ENCODE measurements around the gene CGNL1.

CGNL1 gene

GRCh38 chr15:57375827-57376695 is at the start of gene CGNL1:
Gene CGNL1 (plus strand): TSS chr15:57376505. CDS start chr15:57438000, 61,495 bp downstream.
- DNase-seq, result no peak

- DNase-seq, result no peak
Measured at GRCh38 chr15:57327985-57328471, 48.3 kb upstream of the CGNL1 start.

DNA sequence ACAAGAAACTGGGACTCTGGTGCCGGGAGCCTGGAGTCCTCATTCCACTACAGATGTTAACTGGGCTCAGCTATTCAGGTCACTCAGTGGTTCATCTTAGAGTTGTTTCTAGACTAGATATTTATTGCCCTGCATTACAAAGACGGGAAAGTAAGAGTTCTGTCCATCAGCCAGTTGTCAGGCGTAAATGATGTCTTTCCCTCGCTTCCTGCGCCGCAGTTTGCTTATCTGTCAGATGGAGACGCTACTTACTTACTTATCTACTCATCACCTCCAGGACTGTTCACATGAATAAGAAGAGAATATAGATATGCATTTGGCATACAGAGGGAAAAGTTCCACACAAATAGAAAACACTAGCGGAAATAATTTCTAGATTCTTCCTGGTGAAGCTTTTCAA is 47.8 kb upstream of the CGNL1 start:
- DNase-seq, result no peak

GRCh38 chr15:57328897-57329296 is 47.4 kb upstream of the CGNL1 start:
- no peak for DNase-seq

GRCh38 chr15:57329582-57330367 is 46.5 kb upstream of the CGNL1 start:
- DNase-seq, result peak; percentile 48

DNA sequence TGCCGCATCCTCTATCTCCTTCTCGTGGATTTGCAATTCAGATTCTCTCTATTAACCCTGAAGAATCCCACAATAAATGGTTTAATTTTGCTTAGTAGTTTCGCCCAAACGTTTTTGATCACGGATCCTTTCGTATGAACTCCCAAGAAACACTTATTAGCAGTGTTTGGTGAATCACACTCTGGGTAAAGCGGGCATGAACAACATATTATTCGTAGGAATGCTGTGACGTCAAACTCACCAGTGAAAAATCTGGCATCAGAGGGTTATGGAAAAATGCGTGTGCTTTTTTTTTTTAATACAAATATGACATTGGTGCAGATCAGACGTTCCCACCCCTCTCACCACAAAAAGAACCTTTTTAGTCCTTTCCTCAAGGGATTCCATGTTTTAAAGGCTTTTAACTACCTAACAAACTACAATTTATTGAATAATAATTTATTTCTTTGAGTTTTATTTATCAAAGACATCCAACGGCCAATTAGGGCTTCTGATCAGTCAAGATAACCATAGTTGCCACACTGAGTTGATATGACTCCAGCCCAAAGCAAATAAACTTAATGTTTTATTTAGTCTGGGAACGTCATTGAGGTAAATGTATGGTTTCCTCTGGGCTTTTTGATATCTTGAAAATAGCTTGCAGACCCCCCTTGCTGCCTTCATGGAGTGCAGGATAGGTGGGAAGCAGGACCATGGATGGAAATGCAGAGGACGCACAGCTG is 45.5 kb upstream of the CGNL1 start:
- DNase-seq, result no peak

- DNase-seq, result no peak
Measured at GRCh38 chr15:57332326-57332725, 44.0 kb upstream of the CGNL1 start.

- no peak for DNase-seq
Measured at GRCh38 chr15:57333487-57333886, 42.8 kb upstream of the CGNL1 start.

DNA sequence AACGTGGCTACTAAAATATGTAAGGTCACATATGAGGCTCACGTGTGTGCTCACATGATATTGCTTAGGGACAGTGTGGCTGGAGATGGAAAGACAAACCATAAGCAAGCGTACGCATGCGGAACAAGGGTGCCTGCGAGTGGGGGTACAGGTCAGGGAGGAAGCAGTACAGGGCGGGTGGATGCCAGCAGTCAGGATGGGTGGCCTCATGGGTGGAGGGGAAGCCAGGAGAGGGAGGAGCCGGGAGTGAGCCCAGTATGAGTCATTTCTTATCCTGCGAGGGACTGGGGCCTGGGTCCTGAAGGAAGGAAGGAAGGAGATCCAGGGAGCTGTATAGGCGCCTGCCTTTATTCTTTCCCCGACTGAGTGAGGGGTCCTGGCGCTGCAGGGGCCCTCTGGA is 42.0 kb upstream of the CGNL1 start:
- no peak for DNase-seq

- DNase-seq, result no peak
Measured at GRCh38 chr15:57335293-57335715, 41.0 kb upstream of the CGNL1 start.

DNA sequence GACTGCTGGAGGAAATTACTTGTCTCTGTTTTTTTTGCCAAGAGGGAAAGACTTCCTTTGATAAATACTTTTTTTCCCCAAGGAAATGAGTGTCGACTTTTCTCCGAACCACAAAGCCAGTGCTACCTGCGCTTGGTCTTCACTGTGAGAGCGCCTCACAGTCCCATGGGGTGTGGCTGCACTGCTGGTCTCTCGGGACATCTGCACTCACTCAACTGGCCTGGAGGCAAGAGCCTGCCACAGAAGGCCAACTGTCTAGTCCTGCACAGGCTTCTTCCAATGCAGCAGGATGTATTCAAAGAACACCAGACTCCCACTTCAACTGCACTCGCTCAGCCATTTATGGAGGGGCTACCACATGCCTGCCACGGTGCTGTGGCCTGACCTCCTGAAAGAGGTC is 40.6 kb upstream of the CGNL1 start:
- DNase-seq, result no peak

DNA sequence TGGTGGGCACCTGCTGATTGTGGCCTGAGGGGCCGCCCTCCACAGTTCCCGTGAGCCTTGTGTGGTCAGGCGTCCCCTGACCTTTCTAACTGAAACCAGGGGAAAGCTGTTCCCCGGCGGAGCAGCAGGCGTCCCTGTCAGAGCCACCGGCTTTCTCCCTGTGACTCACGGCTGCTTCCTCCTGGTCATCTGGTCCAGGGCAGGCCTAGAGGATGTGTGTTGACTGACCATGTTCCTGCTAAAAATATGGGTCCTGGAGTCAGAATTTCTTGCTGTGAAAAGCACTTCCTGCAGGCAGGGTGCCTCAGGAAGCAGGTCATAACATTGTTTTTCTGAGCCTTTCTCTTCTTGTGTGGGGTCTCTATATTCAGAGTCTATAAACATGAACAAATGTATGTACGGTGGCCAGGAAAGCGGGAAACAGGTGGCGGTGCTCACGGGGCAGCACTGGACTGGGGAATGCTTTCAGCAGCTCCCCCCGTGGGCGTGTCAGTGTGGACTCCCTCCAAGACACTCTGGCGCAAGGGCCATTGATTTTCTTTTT is 38.4 kb upstream of the CGNL1 start:
- DNase-seq, result no peak

DNA sequence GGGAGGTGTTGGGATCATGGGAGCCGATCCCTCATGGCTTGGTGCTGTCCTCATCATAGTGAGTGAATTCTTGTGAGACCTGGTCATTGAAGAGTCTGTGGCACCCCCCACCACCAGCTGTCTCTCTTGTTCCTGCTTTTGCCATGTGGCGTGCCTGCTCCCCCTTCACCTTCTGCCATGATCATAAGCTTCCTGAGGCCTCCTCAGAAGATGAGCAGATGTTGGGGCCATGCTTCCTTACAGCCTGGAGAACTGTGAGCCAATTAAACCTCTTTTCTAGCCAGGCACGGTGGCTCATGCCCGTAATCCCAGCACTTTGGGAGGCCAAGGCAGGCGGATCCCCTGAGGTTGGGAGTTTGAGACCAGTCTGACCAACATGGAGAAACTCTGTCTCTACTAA is 37.0 kb upstream of the CGNL1 start:
- DNase-seq, result no peak

DNA sequence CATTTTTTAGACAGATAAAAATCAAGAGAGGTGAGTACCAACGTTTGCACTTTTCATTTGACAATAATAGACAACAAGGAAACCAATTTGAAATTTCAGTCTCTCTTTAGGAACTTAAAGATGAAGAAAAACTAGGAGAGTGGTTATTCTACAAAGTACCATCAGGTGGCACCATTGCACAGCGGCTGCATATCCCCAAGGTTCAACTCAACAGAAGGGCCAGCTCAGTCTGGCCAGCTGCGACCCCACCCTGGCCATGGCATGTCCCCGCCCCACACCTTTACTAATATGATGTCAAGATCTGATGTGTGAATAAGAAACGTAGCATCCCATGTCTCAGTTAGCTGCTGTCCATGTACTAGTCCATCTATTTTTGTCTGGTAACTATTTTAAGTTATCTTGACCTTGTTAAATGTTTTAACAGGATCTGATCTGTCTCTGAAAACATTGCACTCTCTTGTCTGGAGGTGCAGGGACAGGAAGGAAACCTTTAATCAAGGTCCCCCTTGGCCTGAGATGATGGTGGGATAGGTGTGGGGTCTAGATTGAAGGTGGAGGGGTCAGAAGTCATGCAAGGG is 35.5 kb upstream of the CGNL1 start:
- peak; percentile 48 for DNase-seq

DNA sequence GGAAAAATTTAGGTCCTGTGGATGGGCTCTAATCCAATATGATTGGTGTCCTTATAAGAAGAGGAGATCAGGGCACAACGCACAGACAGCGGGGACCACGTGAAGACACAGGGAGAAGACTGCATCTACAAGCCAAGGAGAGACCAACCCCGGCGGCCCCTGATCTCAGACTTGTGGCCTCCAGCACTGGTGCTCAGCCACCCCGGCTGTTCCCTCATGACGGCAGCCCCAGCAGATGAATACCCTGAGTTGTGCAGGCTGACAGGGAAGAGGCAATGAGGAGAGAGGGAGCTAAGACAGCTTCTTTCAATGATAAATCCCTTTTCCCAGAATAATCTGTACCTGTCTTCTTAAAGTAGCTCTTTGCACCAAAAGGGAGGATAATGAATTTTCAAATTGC is 33.3 kb upstream of the CGNL1 start:
- DNase-seq, result no peak

- DNase-seq, result no peak
Measured at GRCh38 chr15:57343498-57343897, 32.8 kb upstream of the CGNL1 start.

DNA sequence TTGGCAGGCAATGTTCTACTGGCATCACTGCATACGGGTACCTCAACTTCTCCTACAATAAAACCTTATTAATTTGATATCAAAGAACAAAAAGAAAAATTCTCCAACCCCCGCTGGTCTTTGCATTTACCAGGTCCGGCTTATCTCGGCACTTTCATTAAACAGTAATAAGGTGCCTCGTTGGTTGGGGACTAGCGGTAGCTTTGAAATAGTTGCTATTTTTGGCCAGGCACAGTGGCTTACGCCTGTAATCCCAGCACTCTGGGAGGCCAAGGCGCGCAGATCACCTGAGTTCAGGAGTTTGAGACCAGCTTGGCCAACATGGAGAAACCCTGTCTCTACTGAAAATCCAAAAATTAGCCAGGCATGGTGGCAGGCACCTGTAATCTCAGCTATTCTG is 32.0 kb upstream of the CGNL1 start:
- DNase-seq, result no peak

- peak; percentile 1 for DNase-seq
Measured at GRCh38 chr15:57345584-57345983, 30.7 kb upstream of the CGNL1 start.

DNA sequence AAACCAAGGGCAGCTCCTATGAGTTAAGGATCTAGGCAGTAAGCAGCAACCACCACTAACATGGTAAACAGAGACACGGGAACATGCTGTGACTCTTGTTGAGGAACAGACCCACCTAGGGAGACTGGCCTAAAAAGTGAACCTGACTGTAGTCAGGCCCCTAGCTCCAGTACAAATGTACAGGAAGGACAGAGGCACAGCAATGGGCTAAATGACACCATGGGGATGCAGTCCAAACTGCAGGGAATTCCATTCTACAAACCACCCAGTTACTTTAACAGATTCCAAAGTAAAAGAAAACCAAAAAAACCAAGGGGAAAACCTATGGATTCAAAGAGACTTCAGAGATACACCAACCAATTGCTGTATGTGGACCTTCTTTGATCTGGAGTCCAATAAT is 28.2 kb upstream of the CGNL1 start:
- no peak for DNase-seq

DNA sequence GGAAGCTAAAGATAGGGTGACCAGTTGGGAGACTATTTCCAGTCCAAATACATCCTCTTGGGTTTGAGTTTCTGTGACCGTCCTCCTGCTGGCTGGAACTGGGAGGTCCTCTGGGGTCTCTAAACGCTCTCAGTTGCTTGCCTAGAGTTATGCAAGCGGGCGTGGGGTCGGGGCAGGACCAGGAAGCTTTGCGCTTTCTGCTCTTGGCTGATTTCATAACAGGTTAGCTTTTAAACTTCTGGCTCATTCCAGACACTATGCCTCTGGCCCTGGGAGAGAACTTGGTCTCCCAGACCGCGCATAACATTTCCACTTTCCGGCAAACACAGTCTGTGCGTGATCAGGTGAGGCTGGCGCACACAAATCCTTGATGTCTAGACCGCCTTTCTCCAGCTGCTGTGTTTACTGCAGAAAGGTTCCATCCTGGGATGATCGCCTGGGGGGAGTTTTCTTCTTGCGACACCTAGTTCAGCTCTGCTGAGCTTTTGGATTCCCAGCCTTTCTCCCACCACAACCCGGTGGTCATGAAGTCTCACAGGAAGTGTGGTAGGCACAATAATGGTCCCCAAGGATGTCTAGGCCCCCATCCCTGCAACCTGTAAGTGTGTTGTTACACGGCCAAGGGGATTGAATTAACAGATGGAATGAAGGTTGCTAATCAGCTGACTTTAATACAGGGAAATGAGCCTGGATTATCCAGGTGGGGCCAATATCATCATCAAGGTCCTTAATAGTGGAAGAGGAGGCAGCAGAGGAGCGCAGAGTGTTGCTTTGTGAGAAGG is 23.6 kb upstream of the CGNL1 start:
- peak; percentile 4 for DNase-seq

DNA sequence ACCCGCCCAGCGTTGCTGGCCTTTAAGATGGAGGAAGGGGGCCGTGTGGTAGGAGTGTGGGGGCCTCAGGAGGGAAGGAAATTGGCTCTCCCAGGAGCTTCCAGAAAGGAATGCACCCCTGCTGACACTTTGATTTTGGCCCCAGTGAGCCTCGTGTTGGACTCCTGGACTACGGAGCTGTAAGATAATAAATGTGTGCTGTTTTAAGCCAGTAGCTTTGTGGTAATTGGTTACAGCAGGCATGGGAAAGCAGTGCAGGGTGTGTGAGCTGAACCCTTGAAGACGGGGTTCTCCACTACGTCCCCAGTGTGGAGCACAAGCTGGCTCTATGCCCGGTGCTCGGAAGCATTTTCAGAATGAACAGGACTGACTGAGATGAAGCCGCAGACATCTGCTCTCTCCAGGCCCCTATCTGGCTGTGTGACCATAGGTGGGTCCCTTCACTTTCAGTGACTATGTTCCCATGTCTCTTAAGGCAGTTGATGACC is 22.9 kb upstream of the CGNL1 start:
- DNase-seq, result no peak
